Skin of body (tissue), 1 donor: ENCODE data around the gene SGSH. TPM values are rescaled to one million over a fixed set of nuclear protein-coding genes. Genes with fewer than 3 reads are reported as not detected.

Experiments used
- total RNA-seq: library from RNA; depleted of rRNA; stranded (reverse); fragments of >200 nt; gene quantifications from one replicate; pipeline ENCODE4 v1.2.3, GENCODE V29; 2014

SGSH gene
- total RNA-seq, 1 donor from 2014 or later, result 9.9 TPM

Other genes with a start within 250 kb of the SGSH start
- 18.3 TPM for gene TBC1D16, start 184.5 kb downstream of the SGSH start, total RNA-seq
- 3.3 TPM for gene CCDC40, start 183.7 kb downstream of the SGSH start, total RNA-seq
- 12.0 TPM for gene GAA, start 118.8 kb downstream of the SGSH start, total RNA-seq
- 60.4 TPM for gene EIF4A3, start 73.2 kb downstream of the SGSH start, total RNA-seq
- gene CARD14, start 50.3 kb downstream of the SGSH start, total RNA-seq, result 7.3 TPM
- 6.4 TPM for gene SLC26A11, start 94 bp upstream of the SGSH start, total RNA-seq
- gene RNF213, start 40.5 kb upstream of the SGSH start, total RNA-seq, result 59.0 TPM
- gene ENDOV, start 194.8 kb upstream of the SGSH start, total RNA-seq, result 9.9 TPM